GM21825 (cell line): ENCODE measurements around the gene ASAP3.

Experiments used
- ATAC-seq: cut with Tn5 transposase; IDR thresholded peaks from one replicate; pipeline ENCODE4 v1.9.1; 2021; ENCODE audit warnings: mild to moderate bottlenecking, moderate library complexity; ENCODE audit not compliant: unreplicated experiment

Gene ASAP3

GRCh38 chr1:23478896-23479665, 4.9 kb downstream of the ASAP3 start:
- ATAC-seq = no peak

- ATAC-seq = no peak
Measured at GRCh38 chr1:23477359-23478144, 6.4 kb downstream of the ASAP3 start.

GRCh38 chr1:23475641-23476040, 8.3 kb downstream of the ASAP3 start:
- ATAC-seq = no peak

GRCh38 chr1:23475134-23475628, 8.8 kb downstream of the ASAP3 start:
- ATAC-seq = no peak

- ATAC-seq = no peak
Measured at GRCh38 chr1:23473037-23473800, 10.8 kb downstream of the ASAP3 start.

GRCh38 chr1:23472351-23473036, 11.5 kb downstream of the ASAP3 start:
- ATAC-seq = no peak

- ATAC-seq = no peak
Measured at GRCh38 chr1:23471473-23472075, 12.4 kb downstream of the ASAP3 start.

GRCh38 chr1:23470282-23471070, 13.5 kb downstream of the ASAP3 start:
- no peak for ATAC-seq

- no peak for ATAC-seq
Measured at GRCh38 chr1:23469372-23469982, 14.5 kb downstream of the ASAP3 start.

- ATAC-seq = no peak
Measured at GRCh38 chr1:23466423-23466989, 17.5 kb downstream of the ASAP3 start.

GRCh38 chr1:23463286-23463685, 20.7 kb downstream of the ASAP3 start:
- ATAC-seq = no peak

GRCh38 chr1:23462766-23463165, 21.2 kb downstream of the ASAP3 start:
- no peak for ATAC-seq

- no peak for ATAC-seq
Measured at GRCh38 chr1:23461050-23461449, 22.9 kb downstream of the ASAP3 start.

GRCh38 chr1:23460519-23460918, 23.5 kb downstream of the ASAP3 start:
- no peak for ATAC-seq

- no peak for ATAC-seq
Measured at GRCh38 chr1:23459338-23459757, 24.6 kb downstream of the ASAP3 start.

- ATAC-seq = no peak
Measured at GRCh38 chr1:23456226-23456625, 27.8 kb downstream of the ASAP3 start.

- ATAC-seq = no peak
Measured at GRCh38 chr1:23453455-23454000, 30.5 kb downstream of the ASAP3 start.

GRCh38 chr1:23452011-23452411, 32.0 kb downstream of the ASAP3 start:
- no peak for ATAC-seq
